Measurements from ENCODE around the gene SSPN. TPM values are rescaled to one million over a fixed set of nuclear protein-coding genes. Genes with fewer than 3 reads are reported as not detected.

The SSPN gene
- polyA plus RNA-seq, 2 donors = 0.69 to 2.1 TPM

- Histone ChIP-seq H3K36me3 (ENCODE audit: control insufficient read depth in 2 of 2, insufficient read depth in 2 of 2, low read length in 1 of 2) (no peaks in the 10 kb centered on the region), H3K27ac (ENCODE audit: low read depth in 2 of 2, low read length in 1 of 2) (no peak overlapping the region), H3K4me1 (ENCODE audit: control insufficient read depth in 2 of 2, insufficient read depth in 2 of 2, low read length in 1 of 2) (no peaks in the 10 kb centered on the region), H3K4me3 (ENCODE audit: low read depth in 1 of 2, low read length in 2 of 2) (no peak overlapping the region), H3K9me3 (ENCODE audit: control insufficient read depth in 2 of 2, insufficient read depth in 1 of 2, low read depth in 1 of 2, low read length in 1 of 2) (no peaks in the 10 kb centered on the region), H3K27me3 (ENCODE audit: control insufficient read depth in 1 of 2, insufficient read depth in 2 of 2, low read length in 2 of 2) (no peaks in the 10 kb centered on the region)
- WGBS, 2 donors = 76 to 91% methylated on average over 1 of the region's 1 CpG
These were observed 104.4 kb downstream of the SSPN start for GRCh38 chr12:26299751-26300150.

Other genes with a start within 250 kb of the SSPN start
- gene RASSF8, start 236.9 kb upstream of the SSPN start, polyA plus RNA-seq = 1 to 10 TPM in 1 of 2 donors, under 1 TPM in 1; 0.83 to 1.8 TPM
- gene BHLHE41, start 70.5 kb upstream of the SSPN start, polyA plus RNA-seq = 1 to 10 TPM in 1 of 2 donors, under 1 TPM in 1; 0.45 to 1.5 TPM